GM19468 (cell line): Measurements from ENCODE around the gene SETD1B.

Experiments used
- ATAC-seq: cut with Tn5 transposase; IDR thresholded peaks from one replicate; pipeline ENCODE4 v1.9.1; 2021; ENCODE audit warnings: mild to moderate bottlenecking, moderate library complexity, moderate number of reproducible peaks; ENCODE audit not compliant: unreplicated experiment; ENCODE audit errors: extremely low read depth

The SETD1B gene

DNA sequence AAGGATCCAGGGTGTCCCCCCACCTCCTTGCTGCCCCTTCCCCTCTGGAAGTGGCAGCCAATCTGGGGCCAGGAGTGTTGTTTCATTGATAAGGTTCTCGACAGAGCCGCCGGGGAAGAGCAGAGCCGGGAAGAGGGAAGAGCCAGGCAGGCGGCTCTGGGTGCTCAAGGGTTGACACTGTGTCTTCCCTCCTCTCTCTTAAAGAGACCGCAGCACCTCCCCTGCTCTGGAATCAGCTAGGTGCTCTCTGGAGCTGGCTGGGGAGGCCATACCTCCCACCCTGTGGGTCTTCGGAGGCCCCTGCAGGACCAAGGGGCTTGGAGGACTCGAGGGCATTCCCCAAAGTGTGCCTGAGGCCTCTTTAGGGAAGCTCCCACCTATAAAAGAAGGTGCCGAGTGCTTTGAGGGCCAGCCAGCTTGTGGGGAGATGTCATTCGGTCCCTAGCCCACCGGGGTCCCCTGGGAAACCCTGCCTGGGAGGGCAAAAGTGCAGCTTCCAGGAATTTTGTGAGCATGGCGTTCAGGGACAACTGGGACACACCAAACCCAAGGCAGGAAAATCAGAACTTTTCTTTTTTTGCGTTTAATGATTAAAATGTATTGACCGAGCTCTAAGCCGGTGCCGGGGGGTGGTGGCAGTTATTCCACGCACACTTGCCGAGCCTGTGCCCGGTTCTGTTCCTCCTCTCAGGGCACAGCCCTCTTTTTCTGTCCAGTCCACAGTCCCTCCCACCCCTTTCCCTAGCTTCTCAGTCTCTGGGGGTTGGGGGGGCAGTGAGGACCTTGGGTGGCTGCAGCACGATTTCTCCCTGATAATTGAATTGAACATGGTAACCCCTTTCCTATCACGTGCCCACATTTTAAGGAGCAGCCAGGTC is 3.0 kb downstream of the SETD1B start:
- ATAC-seq = no peak

DNA sequence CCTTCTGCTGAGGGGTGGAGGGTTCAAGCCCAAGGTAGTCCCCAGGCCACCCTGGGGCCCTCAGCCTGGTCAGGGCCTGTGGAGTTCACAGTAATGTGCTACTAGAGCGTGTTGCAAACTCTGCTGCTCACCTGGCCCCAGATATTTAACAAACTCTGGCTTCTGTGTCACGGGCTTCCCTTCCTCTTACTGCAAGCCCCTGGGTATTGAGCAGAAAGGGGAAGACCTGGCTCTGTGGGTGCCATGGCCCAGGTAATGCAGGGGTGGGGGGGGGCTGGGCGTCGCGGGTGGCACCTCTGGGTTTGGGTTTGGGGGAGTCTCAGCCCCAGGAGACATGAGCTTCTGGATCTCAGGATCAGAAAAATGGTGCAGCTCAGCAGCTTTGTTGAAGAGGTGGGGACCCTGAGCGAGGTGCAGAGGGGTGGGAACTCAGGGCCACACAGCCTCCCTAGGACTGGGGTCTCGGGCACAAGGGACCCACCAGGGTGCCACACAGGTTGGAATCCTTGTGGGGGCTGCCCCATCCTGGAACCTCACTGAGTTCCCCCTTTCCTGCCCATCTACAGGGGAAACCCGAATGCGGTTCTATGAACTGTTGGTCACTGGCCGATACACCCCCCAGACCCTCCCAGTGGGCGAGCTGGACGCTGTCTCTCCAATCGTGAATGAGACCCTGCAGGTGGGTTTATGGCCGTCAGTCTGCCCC is 4.0 kb downstream of the SETD1B start:
- ATAC-seq = no peak

DNA sequence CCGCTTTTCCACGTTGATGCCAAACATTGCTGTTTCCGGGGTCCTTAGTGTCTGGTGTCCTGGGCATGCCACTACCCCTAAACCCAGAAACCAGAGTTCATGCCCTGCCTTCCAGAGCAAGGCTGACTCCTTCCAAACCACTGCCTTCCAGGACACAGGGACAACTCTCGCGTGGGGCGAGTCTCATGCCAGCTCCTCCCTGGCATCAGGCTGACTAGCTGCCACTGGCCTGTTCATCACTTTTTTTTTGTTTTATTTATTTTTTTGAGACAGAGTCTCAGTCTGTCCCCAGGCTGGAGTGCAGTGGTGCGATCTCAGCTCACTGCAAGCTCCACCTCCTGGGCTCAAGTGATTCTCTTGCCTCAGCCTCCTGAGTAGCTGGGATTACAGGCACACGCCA is 4.8 kb downstream of the SETD1B start:
- no peak for ATAC-seq

GRCh38 chr12:121809712-121810116 is 5.9 kb downstream of the SETD1B start:
- ATAC-seq = no peak

DNA sequence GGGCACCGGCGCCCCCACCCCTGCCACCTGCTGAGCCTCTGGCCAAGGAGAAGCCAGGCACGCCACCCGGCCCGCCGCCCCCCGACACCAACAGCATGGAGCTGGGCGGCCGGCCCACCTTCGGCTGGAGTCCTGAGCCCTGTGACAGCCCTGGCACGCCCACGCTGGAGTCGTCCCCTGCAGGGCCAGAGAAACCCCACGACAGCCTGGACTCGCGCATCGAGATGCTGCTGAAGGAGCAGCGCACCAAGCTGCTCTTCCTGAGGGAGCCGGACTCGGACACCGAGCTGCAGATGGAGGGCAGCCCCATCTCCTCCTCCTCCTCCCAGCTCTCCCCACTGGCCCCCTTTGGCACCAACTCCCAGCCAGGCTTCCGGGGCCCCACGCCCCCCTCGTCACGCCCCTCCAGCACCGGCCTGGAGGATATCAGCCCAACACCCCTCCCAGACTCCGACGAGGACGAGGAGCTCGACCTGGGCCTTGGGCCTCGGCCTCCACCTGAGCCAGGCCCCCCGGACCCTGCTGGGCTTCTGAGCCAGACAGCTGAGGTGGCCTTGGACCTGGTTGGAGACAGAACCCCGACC is 6.5 kb downstream of the SETD1B start:
- no peak for ATAC-seq

GRCh38 chr12:121810833-121811433 is 7.1 kb downstream of the SETD1B start:
- ATAC-seq = no peak

DNA sequence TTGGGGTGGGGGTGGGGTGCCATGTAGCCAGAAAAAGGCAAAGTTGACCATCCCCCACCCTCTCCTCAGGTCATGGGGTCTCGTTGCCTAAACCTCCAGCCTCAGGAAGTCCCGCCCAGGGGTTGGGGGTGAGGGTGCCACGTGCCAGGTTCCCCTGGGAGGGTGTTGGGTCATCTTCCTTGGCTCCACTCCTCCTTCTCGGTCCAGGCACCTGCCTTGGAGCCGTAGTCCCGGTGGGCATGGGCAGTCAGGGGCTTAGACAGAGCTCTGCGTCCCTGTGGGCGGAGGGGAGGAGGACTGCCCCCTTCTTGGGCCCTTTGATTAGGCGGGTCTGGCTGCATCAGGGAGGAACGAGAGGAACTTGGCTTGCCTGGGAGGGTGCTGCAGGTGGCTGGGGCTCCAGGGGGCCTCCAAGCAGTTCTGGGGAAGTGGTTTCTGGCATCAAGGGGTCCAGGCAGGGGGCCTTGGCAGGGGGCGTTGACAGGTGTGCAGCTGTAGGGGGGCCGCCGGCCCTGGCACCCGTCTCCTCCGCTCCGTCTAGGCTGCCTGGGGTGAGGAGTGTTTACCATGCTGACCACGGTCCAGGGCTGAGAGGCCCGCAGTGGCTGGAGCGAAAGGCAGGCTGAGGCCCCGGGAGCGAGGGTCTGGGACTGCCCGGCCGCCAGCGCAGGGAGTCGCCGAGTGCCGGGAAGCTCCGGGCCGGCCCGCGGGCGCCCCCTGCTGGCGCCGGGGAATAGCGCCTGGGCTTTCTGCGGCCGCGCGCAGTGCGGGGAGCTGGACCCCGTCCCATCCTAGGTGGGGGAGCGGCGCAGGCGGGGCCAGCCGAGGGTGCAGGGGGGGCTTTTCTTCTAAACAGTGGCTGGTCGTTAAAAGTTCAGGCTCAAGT is 7.9 kb downstream of the SETD1B start:
- no peak for ATAC-seq

DNA sequence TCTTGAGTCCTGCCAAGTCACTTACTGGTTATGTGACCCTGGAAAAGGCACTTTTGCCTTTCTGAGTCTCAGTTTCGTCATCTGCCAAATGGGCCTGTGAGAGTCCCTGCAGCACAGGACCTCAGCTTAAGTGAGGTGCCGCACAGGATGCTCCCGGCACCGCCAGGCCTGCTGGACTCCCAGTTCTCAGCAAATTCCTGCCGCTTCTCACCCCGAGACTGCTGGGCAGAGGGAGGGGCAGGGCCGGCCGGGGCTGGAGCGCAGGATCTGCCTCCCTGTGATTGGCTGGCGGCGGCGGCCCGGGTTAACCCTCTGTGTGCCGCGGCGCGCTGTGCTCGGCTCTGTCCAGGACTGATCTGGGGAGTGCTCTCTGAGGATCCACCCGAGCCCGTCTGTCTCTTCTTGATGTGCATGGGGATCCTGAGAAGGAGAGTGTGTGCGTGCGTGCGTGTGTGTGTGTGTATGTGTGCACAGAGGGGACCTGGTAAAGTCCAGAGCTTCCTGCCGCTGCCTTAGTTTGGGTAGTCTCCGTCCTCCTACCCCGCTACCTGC is 8.6 kb downstream of the SETD1B start:
- no peak for ATAC-seq

GRCh38 chr12:121812921-121813896 is 9.4 kb downstream of the SETD1B start:
- no peak for ATAC-seq

DNA sequence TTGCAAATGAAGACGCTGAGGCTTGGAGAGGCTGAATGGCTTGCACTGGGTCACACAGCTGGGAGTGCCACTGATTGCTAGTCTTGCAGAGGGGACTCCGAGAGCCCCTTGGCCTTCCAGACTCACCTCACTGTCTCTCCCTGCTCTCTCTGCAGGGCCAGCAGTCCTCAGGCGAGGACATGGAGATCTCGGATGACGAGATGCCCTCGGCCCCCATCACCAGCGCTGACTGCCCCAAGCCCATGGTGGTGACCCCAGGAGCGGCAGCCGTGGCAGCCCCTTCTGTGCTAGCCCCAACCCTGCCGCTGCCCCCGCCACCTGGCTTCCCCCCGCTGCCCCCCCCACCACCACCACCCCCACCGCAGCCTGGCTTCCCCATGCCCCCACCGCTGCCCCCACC is 10.1 kb downstream of the SETD1B start:
- no peak for ATAC-seq

GRCh38 chr12:121814429-121815119 is 10.8 kb downstream of the SETD1B start:
- no peak for ATAC-seq

- ATAC-seq = no peak
These were observed 11.5 kb downstream of the SETD1B start for GRCh38 chr12:121815263-121815662.

DNA sequence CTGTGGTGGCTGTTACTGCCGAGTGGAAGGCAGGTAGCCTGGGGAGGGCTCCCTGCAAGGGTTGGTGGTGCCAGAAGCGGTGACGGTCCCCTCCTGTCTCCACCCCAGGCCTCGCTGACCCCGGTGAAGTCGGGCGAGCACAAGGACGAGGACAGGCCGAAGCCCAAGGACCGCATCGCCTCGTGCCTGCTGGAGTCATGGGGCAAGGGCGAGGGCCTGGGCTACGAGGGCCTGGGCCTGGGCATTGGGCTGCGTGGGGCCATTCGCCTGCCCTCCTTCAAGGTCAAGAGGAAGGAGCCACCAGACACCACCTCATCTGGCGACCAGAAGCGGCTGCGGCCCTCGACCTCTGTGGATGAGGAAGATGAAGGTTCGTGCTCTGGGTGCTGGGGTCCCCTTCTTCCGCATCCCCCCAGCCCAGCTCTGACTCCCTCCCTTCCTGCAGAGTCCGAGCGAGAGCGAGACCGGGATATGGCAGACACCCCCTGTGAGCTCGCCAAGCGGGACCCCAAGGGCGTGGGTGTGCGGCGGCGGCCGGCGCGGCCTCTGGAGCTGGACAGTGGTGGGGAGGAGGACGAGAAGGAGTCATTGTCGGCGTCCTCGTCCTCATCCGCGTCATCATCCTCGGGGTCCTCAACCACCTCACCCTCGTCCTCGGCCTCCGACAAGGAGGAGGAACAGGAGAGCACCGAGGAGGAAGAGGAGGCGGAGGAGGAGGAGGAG is 13.3 kb downstream of the SETD1B start:
- ATAC-seq = no peak

GRCh38 chr12:121817648-121818043 is 13.8 kb downstream of the SETD1B start:
- no peak for ATAC-seq

- no peak for ATAC-seq
These were observed 15.6 kb downstream of the SETD1B start for GRCh38 chr12:121819212-121819949.

DNA sequence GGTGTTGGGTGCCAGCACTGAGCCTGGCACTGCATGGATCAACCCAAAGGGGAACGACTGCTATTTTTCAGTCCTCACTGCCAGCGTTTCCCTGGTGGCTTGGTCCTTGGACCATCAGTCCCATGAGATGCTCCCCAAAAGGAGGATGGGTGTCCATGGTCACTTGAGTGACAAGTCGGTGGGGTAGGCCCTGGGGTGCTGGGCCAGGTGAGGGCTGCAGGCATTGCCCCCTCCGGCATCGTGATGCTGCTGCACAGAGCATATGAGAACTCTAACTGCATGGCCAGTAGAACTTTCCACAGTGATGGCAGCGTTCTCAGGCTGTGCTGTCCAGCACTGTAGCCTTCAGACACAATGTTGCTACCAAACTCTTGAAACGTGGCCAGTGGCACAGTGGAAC is 16.2 kb downstream of the SETD1B start:
- no peak for ATAC-seq
